Neural cell (in vitro differentiated cells): ENCODE data around the gene ANO9.

ENCODE experiments used
- MXI1 ChIP-seq: fragments of 450-650 bp; conservative IDR thresholded peaks from 2 replicates; pipeline ENCODE4 v1.6.1; 2014; ENCODE audit warnings: antibody characterized with exemption, mild to moderate bottlenecking; ENCODE audit not compliant: poor library complexity, severe bottlenecking
- TF ChIP-seq, protein P1 (sequence below): fragments of 450-650 bp; IDR thresholded peaks from 2 replicates; pipeline ENCODE4 v1.5.1; 2014; ENCODE audit warnings: antibody characterized with exemption, mild to moderate bottlenecking, moderate library complexity; ENCODE audit not compliant: poor library complexity, severe bottlenecking
- TF ChIP-seq, protein P2 (sequence below): IDR thresholded peaks from 2 replicates; pipeline ENCODE4 v1.6.1; 2012; ENCODE audit warnings: borderline replicate concordance

DNA sequence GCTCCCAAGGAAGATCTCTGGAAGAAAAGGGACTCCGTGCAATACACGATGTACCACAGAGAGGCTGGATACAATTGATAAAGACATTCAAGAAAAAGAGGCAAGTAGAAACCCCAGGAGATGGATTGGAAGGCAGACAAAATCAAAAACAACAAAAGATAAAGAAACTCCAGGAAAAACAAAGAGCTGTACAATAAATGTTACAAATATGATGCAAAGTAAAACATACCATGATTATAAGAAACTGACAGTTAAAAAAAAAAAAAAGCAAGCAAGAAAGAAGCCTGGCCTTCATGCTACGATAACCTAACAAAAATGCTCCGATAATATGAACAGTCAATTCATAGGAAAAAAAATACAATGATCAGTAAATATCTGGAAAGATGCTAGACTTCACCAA is 16.5 kb downstream of the ANO9 start:
- TF ChIP-seq, protein P1, sequence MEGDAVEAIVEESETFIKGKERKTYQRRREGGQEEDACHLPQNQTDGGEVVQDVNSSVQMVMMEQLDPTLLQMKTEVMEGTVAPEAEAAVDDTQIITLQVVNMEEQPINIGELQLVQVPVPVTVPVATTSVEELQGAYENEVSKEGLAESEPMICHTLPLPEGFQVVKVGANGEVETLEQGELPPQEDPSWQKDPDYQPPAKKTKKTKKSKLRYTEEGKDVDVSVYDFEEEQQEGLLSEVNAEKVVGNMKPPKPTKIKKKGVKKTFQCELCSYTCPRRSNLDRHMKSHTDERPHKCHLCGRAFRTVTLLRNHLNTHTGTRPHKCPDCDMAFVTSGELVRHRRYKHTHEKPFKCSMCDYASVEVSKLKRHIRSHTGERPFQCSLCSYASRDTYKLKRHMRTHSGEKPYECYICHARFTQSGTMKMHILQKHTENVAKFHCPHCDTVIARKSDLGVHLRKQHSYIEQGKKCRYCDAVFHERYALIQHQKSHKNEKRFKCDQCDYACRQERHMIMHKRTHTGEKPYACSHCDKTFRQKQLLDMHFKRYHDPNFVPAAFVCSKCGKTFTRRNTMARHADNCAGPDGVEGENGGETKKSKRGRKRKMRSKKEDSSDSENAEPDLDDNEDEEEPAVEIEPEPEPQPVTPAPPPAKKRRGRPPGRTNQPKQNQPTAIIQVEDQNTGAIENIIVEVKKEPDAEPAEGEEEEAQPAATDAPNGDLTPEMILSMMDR = no peak
- TF ChIP-seq, protein P2, sequence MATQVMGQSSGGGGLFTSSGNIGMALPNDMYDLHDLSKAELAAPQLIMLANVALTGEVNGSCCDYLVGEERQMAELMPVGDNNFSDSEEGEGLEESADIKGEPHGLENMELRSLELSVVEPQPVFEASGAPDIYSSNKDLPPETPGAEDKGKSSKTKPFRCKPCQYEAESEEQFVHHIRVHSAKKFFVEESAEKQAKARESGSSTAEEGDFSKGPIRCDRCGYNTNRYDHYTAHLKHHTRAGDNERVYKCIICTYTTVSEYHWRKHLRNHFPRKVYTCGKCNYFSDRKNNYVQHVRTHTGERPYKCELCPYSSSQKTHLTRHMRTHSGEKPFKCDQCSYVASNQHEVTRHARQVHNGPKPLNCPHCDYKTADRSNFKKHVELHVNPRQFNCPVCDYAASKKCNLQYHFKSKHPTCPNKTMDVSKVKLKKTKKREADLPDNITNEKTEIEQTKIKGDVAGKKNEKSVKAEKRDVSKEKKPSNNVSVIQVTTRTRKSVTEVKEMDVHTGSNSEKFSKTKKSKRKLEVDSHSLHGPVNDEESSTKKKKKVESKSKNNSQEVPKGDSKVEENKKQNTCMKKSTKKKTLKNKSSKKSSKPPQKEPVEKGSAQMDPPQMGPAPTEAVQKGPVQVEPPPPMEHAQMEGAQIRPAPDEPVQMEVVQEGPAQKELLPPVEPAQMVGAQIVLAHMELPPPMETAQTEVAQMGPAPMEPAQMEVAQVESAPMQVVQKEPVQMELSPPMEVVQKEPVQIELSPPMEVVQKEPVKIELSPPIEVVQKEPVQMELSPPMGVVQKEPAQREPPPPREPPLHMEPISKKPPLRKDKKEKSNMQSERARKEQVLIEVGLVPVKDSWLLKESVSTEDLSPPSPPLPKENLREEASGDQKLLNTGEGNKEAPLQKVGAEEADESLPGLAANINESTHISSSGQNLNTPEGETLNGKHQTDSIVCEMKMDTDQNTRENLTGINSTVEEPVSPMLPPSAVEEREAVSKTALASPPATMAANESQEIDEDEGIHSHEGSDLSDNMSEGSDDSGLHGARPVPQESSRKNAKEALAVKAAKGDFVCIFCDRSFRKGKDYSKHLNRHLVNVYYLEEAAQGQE = no peak
- no peak for TF ChIP-seq MXI1
